Astrocyte (in vitro differentiated cells and primary cell): ENCODE data around the gene SAE1. TPM values are rescaled to one million over a fixed set of nuclear protein-coding genes. Genes with fewer than 3 reads are reported as not detected.

Experiments
- DNase-seq: peaks from one replicate; pipeline ENCODE4 v3.0.0-alpha.2; 2010; ENCODE audit warnings: low read depth
- FAIRE-seq: peaks from 2 replicates; lab custom pipeline; 2011; peaks lifted over from hg19 to GRCh38; lab: Jason Lieb, UNC
- H2AFZ ChIP-seq: 2 replicates; pipeline ENCODE4 v1.6.0; 2012; ENCODE audit warnings: low read depth, low read length, inconsistent platforms
- H3K27ac ChIP-seq: 2 replicates; pipeline ENCODE4 v1.5.1; 2011; ENCODE audit warnings: low read depth, low read length, inconsistent platforms
- H3K27me3 ChIP-seq: 2 replicates; pipeline ENCODE4 v1.6.0; 2011; ENCODE audit warnings: low read length, inconsistent platforms; ENCODE audit not compliant: insufficient read depth
- H3K36me3 ChIP-seq: 2 replicates; pipeline ENCODE4 v1.5.1; 2011; ENCODE audit warnings: low read length, inconsistent platforms; ENCODE audit not compliant: insufficient read depth
- H3K4me1 ChIP-seq: 2 replicates; pipeline ENCODE4 v1.5.1; 2011; ENCODE audit warnings: low read length, inconsistent platforms; ENCODE audit not compliant: insufficient read depth
- H3K4me2 ChIP-seq: 2 replicates; pipeline ENCODE4 v1.6.0; 2012; ENCODE audit warnings: low read length, inconsistent platforms
- H3K4me3 ChIP-seq: 2 replicates; pipeline ENCODE4 v1.5.1; 2011; ENCODE audit warnings: low read depth, mild to moderate bottlenecking, low read length, inconsistent platforms; ENCODE audit not compliant: insufficient read depth
- H3K79me2 ChIP-seq: 2 replicates; pipeline ENCODE4 v1.6.0; 2012; ENCODE audit warnings: mild to moderate bottlenecking, low read length, inconsistent platforms; ENCODE audit not compliant: insufficient read depth
- H3K9ac ChIP-seq: 2 replicates; pipeline ENCODE4 v1.6.0; 2012; ENCODE audit warnings: mild to moderate bottlenecking, low read length, inconsistent platforms
- H3K9me3 ChIP-seq: 2 replicates; pipeline ENCODE4 v1.5.1; 2012; ENCODE audit warnings: low read depth, mild to moderate bottlenecking, low read length, inconsistent platforms; ENCODE audit not compliant: insufficient read depth
- H4K20me1 ChIP-seq: 2 replicates; pipeline ENCODE4 v1.6.0; 2012; ENCODE audit warnings: low read length, inconsistent platforms; ENCODE audit not compliant: insufficient read depth
- H3K27ac Mint-ChIP-seq: one replicate; pipeline ENCODE4 v1.8.0; 2021; ENCODE audit warnings: mild to moderate bottlenecking, mixed read lengths; ENCODE audit not compliant: unreplicated experiment
- H3K27me3 Mint-ChIP-seq: one replicate; pipeline ENCODE4 v1.8.0; 2021; ENCODE audit warnings: low read depth, mixed read lengths; ENCODE audit not compliant: unreplicated experiment
- H3K36me3 Mint-ChIP-seq: one replicate; pipeline ENCODE4 v1.8.0; 2021; ENCODE audit warnings: low read depth, mixed read lengths; ENCODE audit not compliant: unreplicated experiment
- H3K4me1 Mint-ChIP-seq: one replicate; pipeline ENCODE4 v1.8.0; 2021; ENCODE audit warnings: low read depth, mixed read lengths; ENCODE audit not compliant: unreplicated experiment
- H3K4me3 Mint-ChIP-seq: one replicate; pipeline ENCODE4 v1.8.0; 2021; ENCODE audit warnings: mild to moderate bottlenecking, moderate library complexity, mixed read lengths; ENCODE audit not compliant: unreplicated experiment
- H3K9me3 Mint-ChIP-seq: one replicate; pipeline ENCODE4 v1.8.0; 2021; ENCODE audit warnings: mild to moderate bottlenecking, mixed read lengths; ENCODE audit not compliant: unreplicated experiment
- EZH2 ChIP-seq: IDR thresholded peaks from 2 replicates; pipeline ENCODE4 v1.6.1; 2012; ENCODE audit warnings: mild to moderate bottlenecking, low read length, inconsistent platforms; ENCODE audit not compliant: insufficient read depth
- total RNA-seq: library from RNA; stranded (reverse); gene quantifications from 2 replicates; pipeline ENCODE4 v1.2.1, GENCODE V29; 2021
- TF ChIP-seq, protein P1 (sequence below): IDR thresholded peaks from 2 replicates; pipeline ENCODE4 v1.5.1; 2011; ENCODE audit warnings: low read depth, mild to moderate bottlenecking, inconsistent platforms, low read length, moderate library complexity; ENCODE audit not compliant: insufficient read depth

The SAE1 gene
- total RNA-seq, 1 donor from 2014 or later, result 133 TPM

DNA sequence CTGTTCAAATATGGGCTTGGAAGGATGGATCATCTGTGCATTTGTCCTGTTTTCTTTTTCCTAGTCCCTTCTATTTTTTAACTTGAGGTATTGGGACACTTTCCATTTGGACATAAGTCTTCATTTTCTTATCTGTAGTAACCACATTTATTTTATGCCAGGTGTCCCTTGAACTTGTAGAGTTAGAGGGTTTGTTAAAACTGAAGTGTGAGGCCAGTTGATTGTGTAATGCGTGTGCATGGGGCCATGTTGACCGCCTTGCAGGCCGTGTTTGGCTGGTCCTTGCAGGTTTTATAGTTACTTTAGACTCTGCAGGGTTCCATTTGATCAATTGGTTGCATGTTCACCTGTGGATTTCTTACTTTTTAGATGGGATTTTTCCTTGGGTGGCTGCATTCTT lies 21.0 kb downstream of the SAE1 start:
- Histone ChIP-seq H3K36me3 (peaks cover 47% of the 10 kb centered on the region), H3K79me2 (peaks cover 62% of the 10 kb centered on the region), H4K20me1 (peaks cover 56% of the 10 kb centered on the region), H3K4me3 (no peak overlapping the region), H3K9me3 (no peaks in the 10 kb centered on the region), H3K27ac (no peak overlapping the region), H3K27me3 (no peaks in the 10 kb centered on the region), H2AFZ (no peak overlapping the region), H3K4me2 (no peak overlapping the region), H3K9ac (no peak overlapping the region), H3K4me1 (peaks cover 3% of the 10 kb centered on the region)
- no peak for FAIRE-seq
- no peak for DNase-seq
- no peaks in the 10 kb centered on the region for H3K9me3 Mint-ChIP-seq
- H3K4me3 Mint-ChIP-seq, result no peak overlapping the region
- H3K4me1 Mint-ChIP-seq, result peaks cover 3% of the 10 kb centered on the region
- no peaks in the 10 kb centered on the region for H3K27me3 Mint-ChIP-seq
- no peak overlapping the region for H3K27ac Mint-ChIP-seq
- peaks cover 19% of the 10 kb centered on the region for H3K36me3 Mint-ChIP-seq
- TF ChIP-seq, protein P1, sequence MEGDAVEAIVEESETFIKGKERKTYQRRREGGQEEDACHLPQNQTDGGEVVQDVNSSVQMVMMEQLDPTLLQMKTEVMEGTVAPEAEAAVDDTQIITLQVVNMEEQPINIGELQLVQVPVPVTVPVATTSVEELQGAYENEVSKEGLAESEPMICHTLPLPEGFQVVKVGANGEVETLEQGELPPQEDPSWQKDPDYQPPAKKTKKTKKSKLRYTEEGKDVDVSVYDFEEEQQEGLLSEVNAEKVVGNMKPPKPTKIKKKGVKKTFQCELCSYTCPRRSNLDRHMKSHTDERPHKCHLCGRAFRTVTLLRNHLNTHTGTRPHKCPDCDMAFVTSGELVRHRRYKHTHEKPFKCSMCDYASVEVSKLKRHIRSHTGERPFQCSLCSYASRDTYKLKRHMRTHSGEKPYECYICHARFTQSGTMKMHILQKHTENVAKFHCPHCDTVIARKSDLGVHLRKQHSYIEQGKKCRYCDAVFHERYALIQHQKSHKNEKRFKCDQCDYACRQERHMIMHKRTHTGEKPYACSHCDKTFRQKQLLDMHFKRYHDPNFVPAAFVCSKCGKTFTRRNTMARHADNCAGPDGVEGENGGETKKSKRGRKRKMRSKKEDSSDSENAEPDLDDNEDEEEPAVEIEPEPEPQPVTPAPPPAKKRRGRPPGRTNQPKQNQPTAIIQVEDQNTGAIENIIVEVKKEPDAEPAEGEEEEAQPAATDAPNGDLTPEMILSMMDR, result no peak
- no peak for TF ChIP-seq EZH2

- Mint-ChIP-seq H3K27ac (no peak overlapping the region), H3K36me3 (peaks cover 18% of the 10 kb centered on the region), H3K9me3 (no peaks in the 10 kb centered on the region), H3K27me3 (no peaks in the 10 kb centered on the region), H3K4me3 (no peak overlapping the region), H3K4me1 (peaks cover 8% of the 10 kb centered on the region)
- Histone ChIP-seq H3K9ac (no peak overlapping the region), H2AFZ (no peak overlapping the region), H3K79me2 (peaks cover 56% of the 10 kb centered on the region), H4K20me1 (peaks cover 61% of the 10 kb centered on the region), H3K27me3 (no peaks in the 10 kb centered on the region), H3K27ac (no peak overlapping the region), H3K36me3 (peaks cover 43% of the 10 kb centered on the region), H3K4me1 (peaks cover 9% of the 10 kb centered on the region), H3K4me3 (no peak overlapping the region), H3K4me2 (no peak overlapping the region), H3K9me3 (no peaks in the 10 kb centered on the region)
- TF ChIP-seq, protein P1, result no peak
- no peak for TF ChIP-seq EZH2
- no peak for DNase-seq
- no peak for FAIRE-seq
These were observed 21.6 kb downstream of the SAE1 start for GRCh38 chr19:47152205-47152604.

- Mint-ChIP-seq H3K4me3 (no peak overlapping the region), H3K36me3 (peaks cover 18% of the 10 kb centered on the region)
- peaks cover 43% of the 10 kb centered on the region for H3K36me3 ChIP-seq
These were observed 22.0 kb downstream of the SAE1 start for GRCh38 chr19:47152632-47153031.

More at GRCh38 chr19:47152632-47153031, 22.0 kb downstream of the SAE1 start:
- no peak overlapping the region for H2AFZ ChIP-seq
- no peak overlapping the region for H3K27ac Mint-ChIP-seq
- TF ChIP-seq, protein P1, result no peak
- TF ChIP-seq EZH2, result no peak
- H3K79me2 ChIP-seq, result peaks cover 55% of the 10 kb centered on the region
- peaks cover 12% of the 10 kb centered on the region for H3K4me1 Mint-ChIP-seq
- FAIRE-seq (no peak), DNase-seq (no peak)
- H3K9me3 Mint-ChIP-seq, result no peaks in the 10 kb centered on the region
- H3K9ac ChIP-seq, result no peak overlapping the region
- no peaks in the 10 kb centered on the region for H3K9me3 ChIP-seq
- no peaks in the 10 kb centered on the region for H3K27me3 ChIP-seq
- no peak overlapping the region for H3K27ac ChIP-seq
- no peaks in the 10 kb centered on the region for H3K27me3 Mint-ChIP-seq
- H4K20me1 ChIP-seq, result peaks cover 66% of the 10 kb centered on the region
- H3K4me1 ChIP-seq, result peaks cover 13% of the 10 kb centered on the region
- no peak overlapping the region for H3K4me2 ChIP-seq
- no peak overlapping the region for H3K4me3 ChIP-seq
